KMS-11 (cell line): Measurements from ENCODE around the gene HGF.

ENCODE experiments used
- H2AFZ ChIP-seq: fragments of 200-600 bp; sonication (generic); 2 replicates; pipeline ENCODE4 v1.6.1; 2016; ENCODE audit warnings: antibody characterized with exemption, mixed run types, low read depth
- H3K27ac ChIP-seq: fragments of 200-600 bp; sonication (generic); 2 replicates; pipeline ENCODE4 v1.6.1; 2016; ENCODE audit warnings: mild to moderate bottlenecking, mixed run types
- H3K27me3 ChIP-seq: fragments of 200-600 bp; sonication (generic); 2 replicates; pipeline ENCODE4 v1.6.1; 2017; ENCODE audit warnings: mild to moderate bottlenecking, low read depth, mixed run types, moderate library complexity; ENCODE audit not compliant: insufficient read depth
- H3K36me3 ChIP-seq: fragments of 200-600 bp; sonication (generic); 2 replicates; pipeline ENCODE4 v1.6.1; 2017; ENCODE audit warnings: mild to moderate bottlenecking, mixed run types; ENCODE audit not compliant: insufficient read depth
- H3K4me1 ChIP-seq: fragments of 200-600 bp; sonication (generic); 2 replicates; pipeline ENCODE4 v1.6.1; 2016; ENCODE audit warnings: mild to moderate bottlenecking, low read depth, mixed run types; ENCODE audit not compliant: poor library complexity, severe bottlenecking
- H3K4me2 ChIP-seq: fragments of 200-600 bp; sonication (generic); 2 replicates; pipeline ENCODE4 v1.7.0; 2016; ENCODE audit warnings: mild to moderate bottlenecking, mixed run types
- H3K4me3 ChIP-seq: fragments of 200-600 bp; sonication (generic); IDR thresholded peaks from 2 replicates; pipeline ENCODE4 v1.6.1; 2017; ENCODE audit warnings: low read depth, low read length, mixed read lengths; ENCODE audit not compliant: insufficient read depth
- H3K79me2 ChIP-seq: fragments of 200-600 bp; sonication (generic); 2 replicates; pipeline ENCODE4 v1.6.1; 2016; ENCODE audit warnings: low read depth, mixed run types; ENCODE audit not compliant: insufficient read depth
- H3K9ac ChIP-seq: fragments of 200-600 bp; sonication (generic); 2 replicates; pipeline ENCODE4 v1.6.1; 2016; ENCODE audit warnings: mild to moderate bottlenecking, mixed run types
- H4K20me1 ChIP-seq: fragments of 200-600 bp; sonication (generic); 2 replicates; pipeline ENCODE4 v1.6.1; 2016; ENCODE audit warnings: mild to moderate bottlenecking, mixed run types; ENCODE audit not compliant: insufficient read depth
- TF ChIP-seq, protein P1 (sequence below): fragments of 200-600 bp; sonication (generic); conservative IDR thresholded peaks from 2 replicates; pipeline ENCODE4 v1.6.1; 2017; ENCODE audit warnings: low read depth, mild to moderate bottlenecking, antibody characterized with exemption, low read length, moderate library complexity, mixed read lengths

HGF gene

DNA sequence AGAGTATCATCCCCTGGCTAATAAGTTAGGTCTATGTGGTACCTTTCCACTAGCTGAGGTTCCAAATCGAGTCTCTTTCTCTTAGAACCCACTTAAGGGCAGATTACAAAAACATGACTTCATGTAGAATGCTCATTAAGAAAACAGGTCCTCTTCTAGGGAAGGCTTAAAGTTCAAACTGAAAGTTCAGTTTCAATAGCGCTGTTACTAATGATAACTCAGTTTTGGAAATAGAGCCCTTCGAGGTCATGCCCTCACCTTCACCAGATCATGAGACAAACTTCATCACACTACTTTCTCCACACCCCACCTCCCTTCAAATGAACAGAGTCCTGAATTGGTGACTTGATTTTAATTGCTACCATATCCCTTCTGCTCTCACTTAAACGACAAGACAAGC is 26.2 kb downstream of the HGF start:
- Histone ChIP-seq H2AFZ (no peak overlapping the region), H3K27ac (no peak overlapping the region), H3K36me3 (no peaks in the 10 kb centered on the region)

GRCh38 chr7:81743201-81743600 is 26.6 kb downstream of the HGF start:
- Histone ChIP-seq H3K9ac (no peak overlapping the region), H2AFZ (no peak overlapping the region), H3K27ac (no peak overlapping the region), H3K4me3 (no peak overlapping the region), H3K4me1 (peaks cover 23% of the 10 kb centered on the region), H4K20me1 (no peaks in the 10 kb centered on the region), H3K36me3 (no peaks in the 10 kb centered on the region), H3K4me2 (no peak overlapping the region), H3K79me2 (no peaks in the 10 kb centered on the region), H3K27me3 (no peaks in the 10 kb centered on the region)
- TF ChIP-seq, protein P1, sequence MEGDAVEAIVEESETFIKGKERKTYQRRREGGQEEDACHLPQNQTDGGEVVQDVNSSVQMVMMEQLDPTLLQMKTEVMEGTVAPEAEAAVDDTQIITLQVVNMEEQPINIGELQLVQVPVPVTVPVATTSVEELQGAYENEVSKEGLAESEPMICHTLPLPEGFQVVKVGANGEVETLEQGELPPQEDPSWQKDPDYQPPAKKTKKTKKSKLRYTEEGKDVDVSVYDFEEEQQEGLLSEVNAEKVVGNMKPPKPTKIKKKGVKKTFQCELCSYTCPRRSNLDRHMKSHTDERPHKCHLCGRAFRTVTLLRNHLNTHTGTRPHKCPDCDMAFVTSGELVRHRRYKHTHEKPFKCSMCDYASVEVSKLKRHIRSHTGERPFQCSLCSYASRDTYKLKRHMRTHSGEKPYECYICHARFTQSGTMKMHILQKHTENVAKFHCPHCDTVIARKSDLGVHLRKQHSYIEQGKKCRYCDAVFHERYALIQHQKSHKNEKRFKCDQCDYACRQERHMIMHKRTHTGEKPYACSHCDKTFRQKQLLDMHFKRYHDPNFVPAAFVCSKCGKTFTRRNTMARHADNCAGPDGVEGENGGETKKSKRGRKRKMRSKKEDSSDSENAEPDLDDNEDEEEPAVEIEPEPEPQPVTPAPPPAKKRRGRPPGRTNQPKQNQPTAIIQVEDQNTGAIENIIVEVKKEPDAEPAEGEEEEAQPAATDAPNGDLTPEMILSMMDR: no peak

More for the DNA sequence above, 26.2 kb downstream of the HGF start:
- H3K4me2 ChIP-seq: no peak overlapping the region
- H4K20me1 ChIP-seq: no peaks in the 10 kb centered on the region
- no peak overlapping the region for H3K4me3 ChIP-seq
- no peaks in the 10 kb centered on the region for H3K79me2 ChIP-seq
- TF ChIP-seq, protein P1: no peak
- peaks cover 23% of the 10 kb centered on the region for H3K4me1 ChIP-seq
- H3K9ac ChIP-seq: no peak overlapping the region
- H3K27me3 ChIP-seq: no peaks in the 10 kb centered on the region

- no peak overlapping the region for H3K9ac ChIP-seq
- no peak overlapping the region for H3K4me2 ChIP-seq
- no peaks in the 10 kb centered on the region for H3K36me3 ChIP-seq
- TF ChIP-seq, protein P1: no peak
- no peaks in the 10 kb centered on the region for H4K20me1 ChIP-seq
- no peaks in the 10 kb centered on the region for H3K79me2 ChIP-seq
- H3K4me1 ChIP-seq: peaks cover 17% of the 10 kb centered on the region
- no peak overlapping the region for H2AFZ ChIP-seq
- H3K27ac ChIP-seq: no peak overlapping the region
- no peaks in the 10 kb centered on the region for H3K27me3 ChIP-seq
- no peak overlapping the region for H3K4me3 ChIP-seq
Measured at GRCh38 chr7:81740403-81740802, 29.4 kb downstream of the HGF start.

- Histone ChIP-seq H4K20me1 (no peaks in the 10 kb centered on the region), H2AFZ (no peak overlapping the region), H3K4me1 (no peaks in the 10 kb centered on the region), H3K36me3 (no peaks in the 10 kb centered on the region), H3K9ac (no peak overlapping the region), H3K4me2 (no peak overlapping the region), H3K79me2 (no peaks in the 10 kb centered on the region), H3K4me3 (no peak overlapping the region), H3K27ac (no peak overlapping the region), H3K27me3 (no peaks in the 10 kb centered on the region)
- TF ChIP-seq, protein P1: no peak
Measured at GRCh38 chr7:81736091-81736490, 33.8 kb downstream of the HGF start.

DNA sequence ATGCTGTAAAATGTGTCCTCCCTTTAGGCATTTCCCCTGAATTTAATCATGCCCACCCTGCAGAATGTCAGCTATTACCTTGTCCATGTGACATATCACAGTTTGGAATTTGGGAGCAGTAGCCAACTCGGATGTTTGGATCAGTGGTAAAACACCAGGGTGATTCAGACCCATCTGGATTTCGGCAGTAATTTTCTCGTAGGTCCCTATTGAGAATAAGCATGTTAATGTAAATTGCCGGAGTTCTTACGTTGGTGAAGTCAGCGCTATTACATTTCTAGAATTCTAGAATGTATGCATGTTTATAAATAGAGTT is 44.1 kb downstream of the HGF start:
- no peaks in the 10 kb centered on the region for H3K79me2 ChIP-seq
- H3K4me3 ChIP-seq: no peak overlapping the region
- H3K27ac ChIP-seq: no peak overlapping the region
- peaks cover 16% of the 10 kb centered on the region for H3K4me1 ChIP-seq
- H3K9ac ChIP-seq: no peak overlapping the region
- H3K27me3 ChIP-seq: no peaks in the 10 kb centered on the region
- H3K36me3 ChIP-seq: no peaks in the 10 kb centered on the region
- TF ChIP-seq, protein P1: no peak
- H2AFZ ChIP-seq: no peak overlapping the region
- no peak overlapping the region for H3K4me2 ChIP-seq
- H4K20me1 ChIP-seq: no peaks in the 10 kb centered on the region
